ENCODE data around the gene DNAAF8.
"Not testable (repeated sequence)": the region's sequence is repeated elsewhere in the genome, so short reads cannot be mapped to it uniquely, and the experiment has no call there.

Gene DNAAF8

GRCh38 chr16:4754865-4755264 is 20.5 kb downstream of the DNAAF8 start:
- DNase-seq, result no peak

GRCh38 chr16:4755687-4756086 is 21.4 kb downstream of the DNAAF8 start:
- DNase-seq, result no peak

- no peak for DNase-seq
Measured at GRCh38 chr16:4760221-4760910, 26.0 kb downstream of the DNAAF8 start.

GRCh38 chr16:4762205-4762604 is 27.9 kb downstream of the DNAAF8 start:
- no peak for DNase-seq

- no peak for DNase-seq
Measured at GRCh38 chr16:4763791-4764190, 29.5 kb downstream of the DNAAF8 start.

GRCh38 chr16:4765511-4766474 is 31.5 kb downstream of the DNAAF8 start:
- DNase-seq, result no peak

GRCh38 chr16:4766875-4767628 is 32.7 kb downstream of the DNAAF8 start, which contains the start of gene ZNF500:
TSS of gene ZNF500 (minus strand) at chr16:4767162. CDS start at chr16:4765978, 1,184 bp downstream.
- DNase-seq, result peak; percentile 94 to 98

GRCh38 chr16:4767872-4768548 is 33.7 kb downstream of the DNAAF8 start:
- DNase-seq, result no peak

- DNase-seq, result peak; percentile 96 to 98
Measured at GRCh38 chr16:4768549-4769305, 34.4 kb downstream of the DNAAF8 start.

- no peak for DNase-seq
Measured at GRCh38 chr16:4769306-4769638, 34.9 kb downstream of the DNAAF8 start.

GRCh38 chr16:4771646-4772045 is 37.3 kb downstream of the DNAAF8 start:
- DNase-seq, result no peak

GRCh38 chr16:4772351-4772750 is 38.0 kb downstream of the DNAAF8 start:
- DNase-seq, result no peak

- no peak for DNase-seq
Measured at GRCh38 chr16:4775005-4775404, 40.7 kb downstream of the DNAAF8 start.

- DNase-seq, result no peak
Measured at GRCh38 chr16:4776141-4776705, 41.9 kb downstream of the DNAAF8 start.

- no peak for DNase-seq
Measured at GRCh38 chr16:4777339-4778049, 43.2 kb downstream of the DNAAF8 start.

GRCh38 chr16:4778050-4778392 is 43.7 kb downstream of the DNAAF8 start:
- DNase-seq, result no peak

GRCh38 chr16:4780235-4780634 is 45.9 kb downstream of the DNAAF8 start:
- DNase-seq, result no peak

- no peak for DNase-seq
Measured at GRCh38 chr16:4783251-4783950, 49.1 kb downstream of the DNAAF8 start.

GRCh38 chr16:4783951-4784336 is 49.6 kb downstream of the DNAAF8 start:
- no peak for DNase-seq

- not testable (repeated sequence) for DNase-seq
Measured at GRCh38 chr16:4784444-4784987, 50.2 kb downstream of the DNAAF8 start.
